GM21737 (cell line): Measurements from ENCODE around the gene IAH1.

Experiments used
- ATAC-seq: cut with Tn5 transposase; IDR thresholded peaks from one replicate; pipeline ENCODE4 v1.9.1; 2021; ENCODE audit warnings: mild to moderate bottlenecking, moderate library complexity; ENCODE audit not compliant: unreplicated experiment

Gene IAH1

GRCh38 chr2:9527995-9528787, 53.8 kb downstream of the IAH1 start:
- ATAC-seq, result no peak

- ATAC-seq, result no peak
Observed at GRCh38 chr2:9532421-9532820, 58.1 kb downstream of the IAH1 start.

GRCh38 chr2:9533663-9534062, 59.3 kb downstream of the IAH1 start:
- no peak for ATAC-seq

DNA sequence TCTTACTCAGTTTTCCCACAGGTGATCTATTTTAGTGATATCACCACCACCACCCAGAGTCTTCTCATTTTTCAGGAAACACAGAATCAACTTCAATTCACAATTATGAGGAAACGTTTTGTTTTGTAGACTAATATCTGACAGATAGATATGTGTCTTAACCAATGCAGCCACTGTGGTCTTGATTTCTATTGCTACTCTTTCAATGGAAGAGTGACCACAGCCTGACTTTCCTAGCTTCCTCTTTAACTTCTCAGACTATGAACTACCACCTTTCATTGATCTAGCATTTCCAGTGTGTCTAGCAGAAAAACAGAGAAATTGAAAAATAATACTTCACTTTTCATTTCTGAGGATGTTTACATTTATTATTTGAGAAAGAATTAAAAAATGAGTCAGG, 60.8 kb downstream of the IAH1 start:
- ATAC-seq, result no peak

DNA sequence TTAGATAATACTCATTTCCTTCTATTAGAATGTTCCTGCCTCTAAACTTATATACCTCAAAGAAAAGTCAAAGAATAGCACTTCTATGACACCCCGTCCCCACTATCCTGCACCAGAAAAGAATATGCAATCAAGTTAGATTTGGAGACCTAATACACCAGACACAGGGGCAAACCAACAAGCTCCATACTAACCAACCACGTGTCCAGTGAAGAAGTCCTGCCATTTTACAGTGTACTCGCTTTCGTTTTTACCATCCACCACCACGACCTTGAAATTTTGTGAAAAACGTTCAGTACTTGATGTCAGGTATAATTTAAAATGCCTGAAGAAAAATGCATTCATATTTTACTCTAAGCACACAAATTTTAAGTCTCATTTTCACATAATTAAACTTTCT, 62.2 kb downstream of the IAH1 start:
- no peak for ATAC-seq

DNA sequence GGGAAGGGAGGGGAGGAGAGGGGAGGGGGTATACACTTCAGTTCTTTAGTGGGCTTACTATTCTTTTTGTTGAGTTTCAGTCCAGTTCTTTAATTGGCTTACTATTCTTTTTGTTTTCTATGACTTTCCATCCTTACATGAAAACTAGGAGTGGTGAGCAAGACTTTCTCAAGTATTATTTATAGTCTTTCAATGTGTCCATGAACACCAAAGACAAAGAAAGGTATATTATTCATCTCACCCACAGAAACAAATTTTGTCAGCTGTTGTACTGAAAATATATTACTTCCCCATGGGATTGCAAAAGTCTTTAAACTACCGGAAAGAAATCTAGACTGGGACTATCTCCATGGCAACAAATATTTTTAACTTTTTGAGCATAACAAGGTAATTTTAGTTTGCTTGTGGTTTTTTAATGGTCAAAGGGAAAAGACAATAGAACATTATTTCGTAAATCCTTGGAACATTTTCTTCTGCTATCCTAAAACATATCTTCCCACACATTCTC, 63.7 kb downstream of the IAH1 start:
- ATAC-seq, result no peak
